ENCODE results near the gene PHEX. TPM values are rescaled to one million over a fixed set of nuclear protein-coding genes. Genes with fewer than 3 reads are reported as not detected.

The PHEX gene
- total and polyA plus RNA-seq, 12 donors: 0.07 to 0.33 (median 0.10) TPM; not detected in 1

- Histone ChIP-seq H3K27me3 (peaks cover 4% of the 10 kb centered on the region), H3K4me3 (no peak overlapping the region), H3K27ac (no peak overlapping the region), H3K9me3 (replicated peaks in 1 of 3) (no peaks in the 10 kb centered on the region), H3K36me3 (replicated peaks in 1 of 2) (no peaks in the 10 kb centered on the region), H3K4me1 (replicated peaks in 1 of 2) (no peaks in the 10 kb centered on the region)
- WGBS, 4 donors: 53 to 77% (median 63%) methylated on average over 3 of the region's 3 CpGs
- no peak for DNase-seq
- intact Hi-C loops (cut with DNase I): no loop called here
- TF ChIP-seq POLR2A (IDR thresholded peaks at IDR 0.05) (no peak), CTCF (IDR thresholded peaks at IDR 0.05) (no peak)
These were observed 132.8 kb downstream of the PHEX start for GRCh38 chrX:22164770-22165388.

GRCh38 chrX:22165732-22166457 is 133.8 kb downstream of the PHEX start:
- H3K4me3 ChIP-seq: no peak overlapping the region
- intact Hi-C loops (cut with DNase I): no loop called here
- H3K36me3 ChIP-seq (replicated peaks in 1 of 2): no peaks in the 10 kb centered on the region
- peaks cover 4% of the 10 kb centered on the region for H3K27me3 ChIP-seq
- no peak overlapping the region for H3K27ac ChIP-seq
- H3K4me1 ChIP-seq (replicated peaks in 1 of 2): no peaks in the 10 kb centered on the region
- WGBS, 4 donors: 71 to 95% (median 82%) methylated on average over 4 of the region's 4 CpGs
- TF ChIP-seq POLR2A (IDR thresholded peaks at IDR 0.05) (no peak), CTCF (IDR thresholded peaks at IDR 0.05) (no peak)
- no peaks in the 10 kb centered on the region for H3K9me3 ChIP-seq (replicated peaks in 1 of 3)
- DNase-seq: no peak

GRCh38 chrX:22171287-22172060 is 139.3 kb downstream of the PHEX start:
- H3K4me3 ChIP-seq: no peak overlapping the region
- H3K9me3 ChIP-seq (replicated peaks in 1 of 3): no peaks in the 10 kb centered on the region
- no peak overlapping the region for H3K27ac ChIP-seq
- peaks cover 4% of the 10 kb centered on the region for H3K27me3 ChIP-seq
- DNase-seq: no peak
- H3K36me3 ChIP-seq (replicated peaks in 1 of 2): no peaks in the 10 kb centered on the region
- intact Hi-C loops (cut with DNase I): no loop called here
- TF ChIP-seq CTCF (IDR thresholded peaks at IDR 0.05): no peak
- TF ChIP-seq POLR2A (IDR thresholded peaks at IDR 0.05): no peak
- H3K4me1 ChIP-seq (replicated peaks in 1 of 2): no peaks in the 10 kb centered on the region
- 50 to 76% (median 65%) methylated on average over 7 of the region's 7 CpGs for WGBS, 4 donors

- H3K36me3 ChIP-seq (replicated peaks in 1 of 2): no peaks in the 10 kb centered on the region
- no peak overlapping the region for H3K4me3 ChIP-seq
- H3K4me1 ChIP-seq (replicated peaks in 1 of 2): no peaks in the 10 kb centered on the region
- intact Hi-C loops (cut with DNase I): no loop called here
- no peaks in the 10 kb centered on the region for H3K9me3 ChIP-seq (replicated peaks in 1 of 3)
- TF ChIP-seq POLR2A (IDR thresholded peaks at IDR 0.05) (no peak), CTCF (IDR thresholded peaks at IDR 0.05) (no peak)
- DNase-seq: no peak
- H3K27me3 ChIP-seq: peaks cover under 1% of the 10 kb centered on the region
- H3K27ac ChIP-seq: no peak overlapping the region
- WGBS, 4 donors: 87 to 90% (median 89%) methylated on average over 5 of the region's 5 CpGs
These were observed 141.8 kb downstream of the PHEX start for GRCh38 chrX:22173966-22174365.

All from adrenal gland (tissue), 12 donors.